Loucy (cell line): ENCODE measurements around the gene STIMATE.

Experiments
- CTCF ChIP-seq: fragments of 200-600 bp; sonication (generic); conservative IDR thresholded peaks from 2 replicates; pipeline ENCODE4 v1.5.1; 2014; ENCODE audit warnings: mild to moderate bottlenecking, antibody characterized with exemption, low read length
- EZH2phosphoT487 ChIP-seq: fragments of 200-600 bp; IDR thresholded peaks from 2 replicates; pipeline ENCODE4 v1.6.1; 2018; ENCODE audit warnings: antibody characterized with exemption, mild to moderate bottlenecking, moderate library complexity, borderline replicate concordance

GRCh38 chr3:52892290-52892624 lies 5.1 kb downstream of the STIMATE start:
- TF ChIP-seq CTCF, result no peak
- no peak for TF ChIP-seq EZH2phosphoT487
